Thymus (tissue), 11 donors: ENCODE measurements around the gene DNAAF3. TPM values are rescaled to one million over a fixed set of nuclear protein-coding genes. Genes with fewer than 3 reads are reported as not detected.
"Not testable (repeated sequence)": the region's sequence is repeated elsewhere in the genome, so short reads cannot be mapped to it uniquely, and the experiment has no call there.

Experiments used
- DNase-seq, 9 donors: peaks; one replicate each; pipeline ENCODE4 v3.0.0-alpha.2; 2013; ENCODE audit warnings: low spot score in 9 of 9, low read depth in 6 of 9, missing footprints in 1 of 9
- H3K27ac ChIP-seq, 2 donors: one replicate each; pipeline ENCODE4 v1.5.1; 2013; ENCODE audit warnings: control low read depth in 1 of 2, low read depth in 1 of 2, low read length in 1 of 2, mild to moderate bottlenecking in 1 of 2, moderate library complexity in 1 of 2
- H3K27me3 ChIP-seq, 2 donors: one replicate each; pipeline ENCODE4 v1.5.1; 2013; ENCODE audit warnings: low read length in 1 of 2; ENCODE audit not compliant: control insufficient read depth in 2 of 2, insufficient read depth in 1 of 2
- H3K36me3 ChIP-seq, 2 donors: one replicate each; pipeline ENCODE4 v1.5.1; 2013; ENCODE audit warnings: low read length in 1 of 2, mild to moderate bottlenecking in 1 of 2, moderate library complexity in 1 of 2; ENCODE audit not compliant: control insufficient read depth in 2 of 2, insufficient read depth in 2 of 2
- H3K4me1 ChIP-seq, 2 donors: one replicate each; pipeline ENCODE4 v1.5.1; 2013; ENCODE audit warnings: low read length in 2 of 2; ENCODE audit not compliant: control insufficient read depth in 2 of 2, insufficient read depth in 2 of 2
- H3K4me3 ChIP-seq, 2 donors: one replicate each; pipeline ENCODE4 v1.5.1; 2013; ENCODE audit warnings: low read length in 2 of 2, control low read depth in 1 of 2, mild to moderate bottlenecking in 1 of 2
- H3K9me3 ChIP-seq, 2 donors: one replicate each; pipeline ENCODE4 v1.5.1; 2013; ENCODE audit warnings: low read length in 1 of 2, mild to moderate bottlenecking in 1 of 2; ENCODE audit not compliant: control insufficient read depth in 2 of 2, insufficient read depth in 1 of 2
- WGBS: extraction: QIAGEN DNeasy Blood & Tissue Kit; methylation state at CpG from one replicate; pipeline ENCODE4 v1.1.7; 2013; 5-methylcytosine and 5-hydroxymethylcytosine counted together
- polyA plus RNA-seq: library from polyadenylated mRNA; stranded (reverse); fragments of 200-250 nt; gene quantifications from one replicate; pipeline ENCODE4 v1.2.3, GENCODE V29; 2013
- total RNA-seq: library from RNA; stranded (reverse); fragments of 120-200 nt; gene quantifications from one replicate; pipeline ENCODE4 v1.2.4, GENCODE V29; 2013
- donor health status: healthy.

DNAAF3 gene
- total and polyA plus RNA-seq, 2 donors = 0.24 to 0.64 TPM

DNA sequence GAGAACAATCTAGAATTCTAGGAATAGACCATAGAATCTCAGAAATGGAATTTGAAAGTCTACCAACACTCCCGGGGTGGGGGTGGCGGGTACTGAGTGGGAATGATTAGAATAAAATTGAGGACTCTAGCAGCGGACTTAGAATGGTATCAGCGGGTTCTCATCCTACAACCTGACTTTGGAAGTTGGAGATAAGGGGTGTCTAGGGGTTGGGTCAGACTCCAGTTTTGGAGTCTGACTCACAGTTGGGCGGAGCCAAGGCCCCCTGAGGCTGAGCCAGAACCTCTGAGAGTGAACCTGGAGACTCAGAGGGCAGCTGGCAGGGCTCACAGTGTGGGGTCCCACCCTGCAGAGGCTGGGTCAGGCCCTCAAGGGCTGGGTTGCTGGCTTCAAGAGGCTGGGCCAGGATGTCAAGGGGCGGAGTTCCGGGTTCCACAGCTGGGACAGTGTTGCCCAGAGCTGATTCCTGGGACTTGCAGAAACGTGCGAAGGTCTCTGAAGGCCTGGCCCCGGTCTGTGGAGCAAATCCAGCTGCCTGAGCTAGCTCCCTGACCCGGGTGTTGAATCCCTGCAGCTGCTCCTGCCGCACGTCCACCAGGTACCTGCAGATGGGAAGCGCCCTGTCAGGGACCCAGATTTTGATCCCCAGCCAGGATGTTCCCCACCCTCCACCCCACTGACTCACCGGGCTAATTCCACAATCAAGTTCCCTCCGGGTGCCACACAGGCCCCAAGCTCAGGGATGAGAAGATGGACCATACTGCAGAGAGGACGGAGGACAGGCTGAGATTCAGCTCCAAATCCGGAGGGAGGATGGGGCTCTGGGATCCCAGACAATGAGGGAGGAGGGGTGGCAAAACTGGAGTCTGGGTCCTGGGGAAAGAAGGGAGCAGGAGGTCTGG is 7.3 kb downstream of the DNAAF3 start:
- peaks cover 36 to 69% of the 10 kb centered on the region in 2 donors for H3K27me3 ChIP-seq
- H3K36me3 ChIP-seq = no peaks in the 10 kb centered on the region
- DNase-seq = no peak
- H3K27ac ChIP-seq = no peak overlapping the region
- 90% methylated on average over 18 of the region's 18 CpGs for WGBS
- peaks cover 0 to 8% of the 10 kb centered on the region in 2 donors for H3K4me1 ChIP-seq
- no peak overlapping the region for H3K4me3 ChIP-seq
- H3K9me3 ChIP-seq = peaks cover 3 to 5% of the 10 kb centered on the region in 2 donors

- 81% methylated on average over 4 of the region's 4 CpGs for WGBS
- H3K27me3 ChIP-seq = peaks cover 36 to 64% of the 10 kb centered on the region in 2 donors
- H3K4me3 ChIP-seq = no peak overlapping the region
- H3K36me3 ChIP-seq = no peaks in the 10 kb centered on the region
- H3K9me3 ChIP-seq = peaks cover 3 to 5% of the 10 kb centered on the region in 2 donors
- DNase-seq = no peak
- H3K4me1 ChIP-seq = peaks cover 3 to 8% of the 10 kb centered on the region in 2 donors
- no peak overlapping the region for H3K27ac ChIP-seq
Measured at GRCh38 chr19:55158423-55158822, 8.0 kb downstream of the DNAAF3 start.

- Histone ChIP-seq H3K4me1 (peaks cover 3 to 8% of the 10 kb centered on the region in 2 donors), H3K36me3 (no peaks in the 10 kb centered on the region), H3K4me3 (no peak within 1 kb of the TSS), H3K27ac (no peak within 1 kb of the TSS), H3K9me3 (peaks cover 3 to 5% of the 10 kb centered on the region in 2 donors), H3K27me3 (peaks cover 34 to 56% of the 10 kb centered on the region in 2 donors)
- WGBS = 61% methylated on average over 39 of the region's 39 CpGs
- no peak for DNase-seq
Measured at GRCh38 chr19:55157064-55157908, 9.1 kb downstream of the DNAAF3 start, which contains the start of gene TNNI3. Gene TNNI3, minus strand, starts transcription at chr19:55157732. Its CDS starts 143 bp downstream, at chr19:55157589.

DNA sequence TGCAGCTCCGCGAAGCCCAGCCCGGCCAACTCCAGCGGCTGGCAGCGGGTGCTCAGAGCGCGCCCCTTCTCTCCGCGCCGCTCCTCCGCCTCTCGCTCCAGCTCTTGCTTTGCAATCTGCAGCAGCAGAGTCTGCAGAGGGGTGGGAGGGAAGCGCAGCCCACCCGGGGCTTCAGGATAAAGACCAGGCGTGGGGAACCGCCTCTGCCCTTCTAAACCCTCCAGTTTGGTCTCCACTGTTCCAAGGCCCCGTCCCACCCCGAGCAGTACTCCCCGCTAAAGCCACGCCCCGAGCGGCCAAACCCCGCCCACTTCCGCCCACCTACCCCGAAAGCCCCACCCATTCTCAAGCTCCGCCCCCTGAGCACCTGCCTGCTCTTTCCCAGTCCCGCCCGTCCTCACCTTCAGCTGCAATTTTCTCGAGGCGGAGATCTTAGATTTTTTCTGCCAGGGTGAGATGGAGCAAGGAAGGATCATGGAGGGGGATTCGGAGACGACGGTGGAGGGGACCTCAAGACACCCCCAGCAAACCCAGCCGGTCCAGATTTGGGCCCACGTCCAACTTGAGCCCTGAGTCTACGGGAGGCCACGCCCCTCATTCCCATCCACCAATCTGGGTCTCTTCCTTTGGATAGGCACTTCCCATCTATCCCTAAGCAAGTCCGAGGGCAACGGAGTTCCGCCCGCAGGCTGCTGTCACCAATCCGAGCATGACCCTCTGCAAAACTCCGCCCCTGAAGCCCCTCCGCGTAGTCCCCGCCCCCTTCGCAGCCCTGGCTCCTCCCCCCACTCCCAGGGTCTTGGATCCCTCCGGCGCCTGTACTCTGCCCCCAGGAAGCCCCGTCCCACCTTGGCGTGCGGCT is 10.0 kb downstream of the DNAAF3 start:
- peaks cover 26 to 48% of the 10 kb centered on the region in 2 donors for H3K27me3 ChIP-seq
- peaks cover 6 to 12% of the 10 kb centered on the region in 2 donors for H3K9me3 ChIP-seq
- no peaks in the 10 kb centered on the region for H3K36me3 ChIP-seq
- peaks cover 3 to 8% of the 10 kb centered on the region in 2 donors for H3K4me1 ChIP-seq
- no peak for DNase-seq
- H3K4me3 ChIP-seq = no peak overlapping the region
- H3K27ac ChIP-seq = no peak overlapping the region
- 18% methylated on average over 52 of the region's 52 CpGs for WGBS

- WGBS = 17% methylated on average over 5 of the region's 5 CpGs
- not testable (repeated sequence) for H3K9me3 ChIP-seq, H3K27ac ChIP-seq, DNase-seq, H3K4me1 ChIP-seq, H3K4me3 ChIP-seq, H3K36me3 ChIP-seq
- peaks cover 20 to 41% of the 10 kb centered on the region in 2 donors for H3K27me3 ChIP-seq
Measured at GRCh38 chr19:55155784-55156183, 10.6 kb downstream of the DNAAF3 start.

GRCh38 chr19:55153652-55154264 is 12.7 kb downstream of the DNAAF3 start:
- DNase-seq = no peak

GRCh38 chr19:55152017-55152416 is 14.4 kb downstream of the DNAAF3 start:
- Histone ChIP-seq H3K27ac (peak overlapping the region in 1 of 2 donors; percentile 15), H3K4me1 (peaks cover 3 to 4% of the 10 kb centered on the region in 2 donors), H3K9me3 (peaks cover 3 to 7% of the 10 kb centered on the region in 2 donors), H3K36me3 (no peaks in the 10 kb centered on the region), H3K4me3 (no peak overlapping the region), H3K27me3 (peaks cover 21 to 45% of the 10 kb centered on the region in 2 donors)
- DNase-seq = no peak

More at GRCh38 chr19:55153652-55154264, 12.7 kb downstream of the DNAAF3 start:
- Histone ChIP-seq H3K27me3 (peaks cover 22 to 39% of the 10 kb centered on the region in 2 donors), H3K27ac (no peak overlapping the region), H3K9me3 (peaks cover 3 to 7% of the 10 kb centered on the region in 2 donors), H3K4me3 (no peak overlapping the region), H3K36me3 (no peaks in the 10 kb centered on the region), H3K4me1 (peaks cover 3 to 4% of the 10 kb centered on the region in 2 donors)
- WGBS = 86% methylated on average over 12 of the region's 12 CpGs
